HG02870 (cell line): Measurements from ENCODE around the gene PCDHA1.
"Not testable (repeated sequence)": the region's sequence is repeated elsewhere in the genome, so short reads cannot be mapped to it uniquely, and the experiment has no call there.

ENCODE experiments used
- ATAC-seq: cut with Tn5 transposase; IDR thresholded peaks from one replicate; pipeline ENCODE4 v1.9.1; 2021; ENCODE audit warnings: mild to moderate bottlenecking, moderate library complexity; ENCODE audit not compliant: unreplicated experiment

PCDHA1 gene

GRCh38 chr5:140785905-140786686, at the start of gene PCDHA1:
Gene PCDHA1, plus strand, starts transcription at chr5:140786140.
- no peak for ATAC-seq

DNA sequence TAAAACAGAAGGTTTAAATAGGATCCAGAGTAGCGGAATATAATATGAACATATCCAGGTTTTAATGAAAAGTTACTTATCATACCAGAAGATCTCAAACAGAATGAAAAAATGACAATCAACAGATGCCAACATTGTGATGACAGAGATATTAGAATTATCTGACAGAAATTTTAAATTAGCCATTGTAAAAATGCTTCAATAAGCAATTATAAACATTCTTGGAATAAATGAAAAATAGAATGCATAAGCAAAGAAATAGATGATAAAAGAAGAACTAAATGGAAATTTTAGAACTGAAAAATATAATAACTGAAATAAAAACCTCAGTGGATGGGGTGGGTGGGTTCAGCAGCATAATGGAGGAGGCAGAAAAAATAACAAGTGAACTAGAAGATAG, 48.5 kb upstream of the PCDHA1 start:
- ATAC-seq: no peak

DNA sequence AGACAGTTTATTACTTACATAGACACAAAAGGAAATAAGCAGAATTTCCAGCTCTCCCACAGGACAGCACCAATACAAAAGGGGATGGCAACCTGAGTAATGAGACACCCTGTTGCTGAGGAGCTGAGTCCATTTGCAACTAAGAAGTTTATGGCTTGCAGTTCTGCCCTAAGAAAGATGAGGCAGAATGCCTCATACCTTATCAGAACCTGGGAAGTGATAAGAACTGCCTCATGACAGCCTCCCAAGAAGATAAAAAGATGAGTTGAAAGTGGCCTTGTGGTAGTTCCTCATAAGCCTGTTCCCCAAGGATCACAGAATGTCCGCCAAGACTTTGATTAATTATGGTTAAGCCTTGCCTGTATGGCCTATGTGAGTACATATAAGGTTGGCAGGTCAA, 44.0 kb upstream of the PCDHA1 start:
- ATAC-seq: no peak

DNA sequence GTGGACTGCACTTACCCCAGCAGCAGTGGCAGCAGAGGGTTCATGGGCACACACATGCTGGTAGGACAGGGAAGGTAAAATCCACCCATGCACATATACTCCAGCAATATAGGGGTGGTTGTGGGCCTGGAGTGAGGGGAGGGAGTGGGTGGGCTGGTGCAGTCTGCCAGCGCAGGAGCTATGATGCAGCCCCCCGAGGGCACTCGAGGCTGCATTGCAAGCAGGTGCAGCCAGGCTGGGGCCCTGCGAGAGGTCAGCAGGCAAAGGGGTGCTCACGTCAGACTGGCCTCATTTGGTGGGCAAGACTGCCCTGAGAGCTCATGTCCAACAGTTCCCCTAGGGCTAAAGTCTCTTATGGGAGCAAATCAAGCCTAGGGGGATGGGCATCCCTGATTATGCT, 32.4 kb upstream of the PCDHA1 start:
- ATAC-seq: no peak

DNA sequence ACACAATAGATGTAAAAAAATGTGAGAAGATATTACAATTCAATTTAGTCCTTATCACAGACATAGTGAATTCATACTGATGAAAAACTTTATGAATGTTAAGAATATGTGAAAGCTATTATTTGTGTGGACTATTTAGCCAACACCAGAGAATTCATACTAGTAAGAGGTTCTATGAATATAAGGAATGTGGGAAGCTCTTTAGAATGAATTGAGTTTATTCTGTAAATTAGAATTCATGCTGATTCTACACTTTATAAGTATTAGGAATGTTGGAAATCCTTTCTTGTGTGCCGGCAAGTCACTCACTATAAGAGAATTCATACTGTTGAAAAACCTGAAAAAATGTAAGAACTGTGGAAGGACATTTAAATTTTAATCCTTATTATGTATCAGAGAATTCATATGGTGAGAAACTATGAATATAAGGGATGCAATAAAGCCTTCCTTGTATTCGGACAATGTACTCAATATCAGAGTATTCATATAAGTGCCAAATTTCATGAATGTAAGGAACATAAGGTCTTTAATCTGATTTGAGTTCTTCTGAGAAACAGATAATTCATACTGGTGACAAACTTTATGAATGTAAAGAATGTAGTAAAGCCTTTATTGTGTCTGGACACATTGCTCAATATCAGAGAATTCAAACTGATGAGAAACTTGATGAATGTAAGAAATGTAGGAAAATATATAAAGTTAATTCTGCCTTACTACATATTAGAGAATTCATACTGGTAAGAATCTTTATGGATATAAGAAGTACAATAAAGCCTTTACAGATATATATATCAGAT, 21.6 kb upstream of the PCDHA1 start:
- no peak for ATAC-seq

DNA sequence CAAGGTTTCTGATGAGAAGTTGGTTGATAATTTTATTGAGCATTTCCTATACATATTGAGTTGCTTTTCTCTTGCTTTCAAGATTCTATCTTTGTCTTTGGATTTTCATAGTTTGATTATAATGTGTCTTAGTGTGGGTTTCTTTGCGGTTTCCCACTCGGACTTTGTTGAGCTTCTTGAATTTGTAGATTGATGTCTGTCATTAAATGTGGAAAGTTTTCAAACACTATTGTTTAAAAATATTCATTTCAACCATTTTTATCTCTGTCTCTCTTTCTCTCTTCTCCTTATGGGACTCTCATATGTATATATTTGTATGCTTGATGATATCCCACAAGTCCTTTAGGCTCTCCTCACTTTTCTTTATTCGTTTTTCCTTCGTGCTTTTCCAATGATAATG, 18.5 kb upstream of the PCDHA1 start:
- ATAC-seq: no peak

DNA sequence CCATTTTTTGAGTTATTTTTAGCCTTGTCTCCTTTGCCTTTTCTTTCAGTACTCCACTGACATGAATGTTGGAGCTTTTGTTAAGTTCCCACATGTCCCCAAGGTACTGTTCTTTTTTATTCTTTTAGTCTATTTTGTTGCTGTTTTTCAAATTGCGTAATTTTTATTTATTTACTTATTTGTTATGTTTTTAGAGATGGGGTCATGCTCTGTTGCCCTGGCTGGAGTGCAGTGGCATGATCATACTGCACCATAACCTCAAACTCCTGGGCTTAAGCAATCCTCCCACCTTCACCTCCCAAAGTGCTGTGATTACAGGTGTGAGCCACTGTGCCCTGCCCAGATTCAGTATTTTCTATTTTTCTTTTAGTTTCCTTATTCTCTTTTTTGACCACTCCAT, 5.4 kb upstream of the PCDHA1 start:
- no peak for ATAC-seq

- ATAC-seq: not testable (repeated sequence)
Measured at GRCh38 chr5:140787422-140787821, 1.5 kb downstream of the PCDHA1 start.

- ATAC-seq: not testable (repeated sequence)
Measured at GRCh38 chr5:140787849-140788504, 2.0 kb downstream of the PCDHA1 start.

GRCh38 chr5:140791089-140791488, 5.1 kb downstream of the PCDHA1 start:
- ATAC-seq: no peak

DNA sequence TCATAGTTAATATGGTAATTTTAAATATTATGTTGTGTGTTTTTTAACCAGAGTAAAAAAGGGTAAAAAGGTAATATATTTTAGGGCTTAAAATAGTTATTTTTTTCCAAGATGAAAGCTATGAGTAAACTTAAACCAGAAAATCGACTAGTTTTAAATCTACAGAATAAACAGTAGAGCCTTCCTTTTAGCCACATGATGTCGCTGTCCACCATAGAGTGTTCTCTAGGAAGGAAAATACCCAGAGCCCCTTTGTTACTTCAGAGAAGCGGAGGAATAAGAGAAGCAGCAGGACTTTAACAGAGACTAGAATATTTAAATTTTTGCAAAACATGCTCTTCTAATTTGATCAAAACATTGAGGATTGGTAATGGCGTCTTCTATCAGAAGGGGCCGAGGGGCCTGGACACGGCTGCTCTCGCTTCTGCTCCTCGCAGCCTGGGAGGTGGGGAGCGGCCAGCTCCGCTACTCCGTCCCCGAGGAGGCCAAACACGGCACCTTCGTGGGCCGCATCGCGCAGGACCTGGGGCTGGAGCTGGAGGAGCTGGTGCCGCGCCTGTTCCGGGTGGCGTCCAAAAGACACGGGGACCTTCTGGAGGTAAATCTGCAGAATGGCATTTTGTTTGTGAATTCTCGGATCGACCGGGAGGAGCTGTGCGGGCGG, 8.8 kb downstream of the PCDHA1 start, which contains the start of gene PCDHA2:
Gene PCDHA2, plus strand, starts transcription at position 258 of the 664 bp plus-strand sequence.
- ATAC-seq: no peak

- no peak for ATAC-seq
Measured at GRCh38 chr5:140795259-140795641, 9.3 kb downstream of the PCDHA1 start.

DNA sequence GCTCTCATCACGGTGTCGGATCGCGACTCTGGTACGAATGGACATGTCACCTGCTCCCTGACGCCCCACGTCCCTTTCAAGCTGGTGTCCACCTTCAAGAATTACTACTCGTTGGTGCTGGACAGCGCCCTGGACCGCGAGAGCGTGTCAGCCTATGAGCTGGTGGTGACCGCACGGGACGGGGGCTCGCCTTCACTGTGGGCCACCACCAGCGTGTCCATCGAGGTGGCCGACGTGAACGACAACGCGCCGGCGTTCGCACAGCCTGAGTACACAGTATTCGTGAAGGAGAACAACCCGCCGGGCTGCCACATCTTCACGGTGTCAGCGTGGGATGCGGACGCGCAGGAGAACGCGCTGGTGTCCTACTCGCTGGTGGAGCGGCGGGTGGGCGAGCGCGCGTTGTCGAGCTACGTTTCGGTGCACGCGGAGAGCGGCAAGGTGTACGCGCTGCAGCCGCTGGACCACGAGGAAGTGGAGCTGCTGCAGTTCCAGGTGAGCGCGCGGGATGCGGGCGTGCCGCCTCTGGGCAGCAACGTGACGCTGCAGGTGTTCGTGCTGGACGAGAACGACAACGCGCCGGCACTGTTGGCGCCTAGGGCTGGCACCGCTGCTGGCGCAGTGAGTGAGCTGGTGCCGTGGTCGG, 10.3 kb downstream of the PCDHA1 start:
- ATAC-seq: not testable (repeated sequence)

DNA sequence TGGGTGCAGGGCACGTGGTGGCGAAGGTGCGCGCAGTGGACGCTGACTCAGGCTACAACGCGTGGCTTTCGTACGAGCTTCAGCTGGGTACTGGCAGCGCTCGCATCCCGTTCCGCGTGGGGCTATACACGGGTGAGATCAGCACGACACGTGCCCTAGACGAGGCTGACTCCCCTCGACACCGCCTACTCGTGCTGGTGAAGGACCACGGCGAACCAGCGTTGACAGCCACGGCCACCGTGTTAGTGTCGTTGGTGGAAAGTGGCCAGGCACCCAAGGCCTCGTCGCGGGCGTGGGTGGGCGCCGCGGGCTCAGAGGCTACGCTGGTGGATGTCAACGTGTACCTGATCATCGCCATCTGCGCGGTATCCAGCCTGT, 10.8 kb downstream of the PCDHA1 start:
- no peak for ATAC-seq

- ATAC-seq: no peak
Measured at GRCh38 chr5:140800816-140801493, 15.0 kb downstream of the PCDHA1 start, which contains the start of gene PCDHA3. Gene PCDHA3, plus strand, starts transcription at chr5:140801057.

- no peak for ATAC-seq
Measured at GRCh38 chr5:140801494-140801841, 15.5 kb downstream of the PCDHA1 start.

DNA sequence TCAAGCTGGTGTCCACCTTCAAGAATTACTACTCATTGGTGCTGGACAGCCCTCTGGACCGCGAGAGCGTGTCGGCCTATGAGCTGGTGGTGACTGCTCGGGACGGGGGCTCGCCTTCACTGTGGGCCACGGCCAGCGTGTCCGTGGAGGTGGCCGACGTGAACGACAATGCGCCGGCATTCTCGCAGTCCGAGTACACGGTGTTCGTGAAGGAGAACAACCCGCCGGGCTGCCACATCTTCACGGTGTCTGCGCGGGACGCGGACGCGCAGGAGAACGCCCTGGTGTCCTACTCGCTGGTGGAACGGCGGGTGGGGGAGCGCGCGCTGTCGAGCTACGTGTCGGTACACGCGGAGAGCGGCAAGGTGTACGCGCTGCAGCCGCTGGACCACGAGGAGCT, 16.4 kb downstream of the PCDHA1 start:
- not testable (repeated sequence) for ATAC-seq

- no peak for ATAC-seq
Measured at GRCh38 chr5:140802781-140803271, 16.9 kb downstream of the PCDHA1 start.

DNA sequence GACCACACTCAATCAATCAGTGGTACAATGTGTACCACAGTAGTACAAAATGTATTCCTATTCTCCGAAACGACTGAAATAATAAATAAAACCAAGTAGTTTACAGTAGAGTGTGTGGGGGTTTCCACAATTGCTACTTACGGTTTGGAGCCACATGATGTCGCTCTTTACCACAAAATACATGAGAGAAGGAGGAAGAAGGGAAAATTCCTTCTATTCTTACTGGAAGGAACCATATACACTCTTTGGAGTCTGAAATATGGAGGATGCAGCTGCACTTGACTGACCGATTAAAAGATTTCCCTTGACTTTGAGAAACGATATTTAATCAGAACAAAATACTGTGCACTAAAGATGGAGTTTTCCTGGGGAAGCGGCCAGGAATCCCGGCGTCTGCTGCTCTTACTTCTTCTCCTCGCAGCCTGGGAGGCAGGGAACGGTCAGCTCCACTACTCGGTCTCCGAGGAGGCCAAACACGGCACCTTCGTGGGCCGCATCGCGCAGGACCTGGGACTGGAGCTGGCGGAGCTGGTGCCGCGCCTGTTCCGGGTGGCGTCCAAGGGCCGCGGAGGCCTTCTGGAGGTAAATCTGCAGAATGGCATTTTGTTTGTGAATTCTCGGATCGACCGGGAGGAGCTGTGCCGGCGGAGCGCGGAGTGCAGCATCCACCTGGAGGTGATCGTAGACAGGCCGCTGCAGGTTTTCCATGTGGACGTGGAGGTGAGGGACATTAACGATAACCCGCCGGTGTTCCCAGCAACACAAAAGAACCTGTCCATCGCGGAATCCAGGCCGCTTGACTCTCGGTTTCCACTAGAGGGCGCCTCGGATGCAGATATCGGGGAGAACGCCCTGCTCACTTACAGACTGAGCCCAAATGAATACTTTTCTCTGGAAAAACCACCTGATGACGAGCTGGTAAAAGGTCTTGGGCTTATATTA, 21.2 kb downstream of the PCDHA1 start, which contains the start of gene PCDHA4:
Gene PCDHA4, plus strand, starts transcription at position 235 of the 942 bp plus-strand sequence.
- no peak for ATAC-seq
